Adipocyte (in vitro differentiated cells): Measurements from ENCODE around the gene PTHLH.

ENCODE experiments used
- DNase-seq: peaks from one replicate; pipeline ENCODE4 v3.0.0-alpha.2; 2015; ENCODE audit warnings: low read depth
- H3K27me3 ChIP-seq: replicated peaks from 2 replicates; pipeline ENCODE4 v1.7.0; 2013; ENCODE audit warnings: mild to moderate bottlenecking, low read length, moderate library complexity; ENCODE audit not compliant: control insufficient read depth, insufficient read depth
- H3K36me3 ChIP-seq: 2 replicates; pipeline ENCODE4 v1.7.0; 2013; ENCODE audit warnings: low read length, mild to moderate bottlenecking, moderate library complexity; ENCODE audit not compliant: control insufficient read depth, insufficient read depth, severe bottlenecking
- H3K4me1 ChIP-seq: 2 replicates; pipeline ENCODE4 v1.7.0; 2013; ENCODE audit warnings: mild to moderate bottlenecking, low read length, moderate library complexity; ENCODE audit not compliant: control insufficient read depth, insufficient read depth
- H3K4me3 ChIP-seq: 2 replicates; pipeline ENCODE4 v1.7.0; 2013; ENCODE audit warnings: mild to moderate bottlenecking, low read length, moderate library complexity
- H3K9ac ChIP-seq: 2 replicates; pipeline ENCODE4 v1.7.0; 2013; ENCODE audit warnings: mild to moderate bottlenecking, low read length, moderate library complexity
- H3K9me3 ChIP-seq: 2 replicates; pipeline ENCODE4 v1.7.0; 2013; ENCODE audit warnings: mild to moderate bottlenecking, low read length, moderate library complexity; ENCODE audit not compliant: control insufficient read depth

PTHLH gene

DNA sequence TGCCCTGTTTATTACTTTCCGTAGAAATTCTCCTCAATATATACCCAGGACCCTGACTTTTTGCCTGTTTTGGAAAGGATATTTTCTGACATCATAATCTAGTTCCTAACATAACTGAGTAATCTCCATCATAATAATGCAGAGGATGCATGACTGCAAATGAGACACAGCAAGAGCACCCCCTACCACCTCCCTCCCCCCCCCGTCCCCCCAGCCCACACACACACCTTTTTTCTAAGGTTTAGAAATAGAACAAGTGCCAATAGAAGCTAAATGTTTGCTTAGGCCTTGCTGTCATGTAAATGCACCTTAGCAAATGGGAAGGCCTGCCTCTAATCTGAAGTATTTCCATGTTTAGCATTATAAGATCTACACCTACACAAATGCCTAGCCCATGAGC, at the start of gene PTHLH:
Gene PTHLH, minus strand, starts transcription at position 13 of the 400 bp plus-strand sequence. CDS start 3,239 bp downstream, outside the sequence.
- Histone ChIP-seq H3K4me3 (no peak within 1 kb of the TSS), H3K27me3 (peaks cover 4% of the 10 kb centered on the region), H3K36me3 (no peaks in the 10 kb centered on the region), H3K9me3 (no peaks in the 10 kb centered on the region), H3K9ac (no peak within 1 kb of the TSS), H3K4me1 (peaks cover 30% of the 10 kb centered on the region)
- DNase-seq: no peak

GRCh38 chr12:28021704-28022103, 49.2 kb upstream of the PTHLH start:
- no peaks in the 10 kb centered on the region for H3K27me3 ChIP-seq
- H3K9me3 ChIP-seq: no peaks in the 10 kb centered on the region
- H3K36me3 ChIP-seq: no peaks in the 10 kb centered on the region
- DNase-seq: no peak
- no peak overlapping the region for H3K9ac ChIP-seq
- no peak overlapping the region for H3K4me3 ChIP-seq
- H3K4me1 ChIP-seq: peaks cover 7% of the 10 kb centered on the region

- no peaks in the 10 kb centered on the region for H3K9me3 ChIP-seq
- H3K27me3 ChIP-seq: no peaks in the 10 kb centered on the region
- H3K9ac ChIP-seq: no peak overlapping the region
- no peaks in the 10 kb centered on the region for H3K36me3 ChIP-seq
- H3K4me1 ChIP-seq: no peaks in the 10 kb centered on the region
- DNase-seq: no peak
- H3K4me3 ChIP-seq: no peak overlapping the region
These were observed 45.3 kb upstream of the PTHLH start for GRCh38 chr12:28017873-28018255.

DNA sequence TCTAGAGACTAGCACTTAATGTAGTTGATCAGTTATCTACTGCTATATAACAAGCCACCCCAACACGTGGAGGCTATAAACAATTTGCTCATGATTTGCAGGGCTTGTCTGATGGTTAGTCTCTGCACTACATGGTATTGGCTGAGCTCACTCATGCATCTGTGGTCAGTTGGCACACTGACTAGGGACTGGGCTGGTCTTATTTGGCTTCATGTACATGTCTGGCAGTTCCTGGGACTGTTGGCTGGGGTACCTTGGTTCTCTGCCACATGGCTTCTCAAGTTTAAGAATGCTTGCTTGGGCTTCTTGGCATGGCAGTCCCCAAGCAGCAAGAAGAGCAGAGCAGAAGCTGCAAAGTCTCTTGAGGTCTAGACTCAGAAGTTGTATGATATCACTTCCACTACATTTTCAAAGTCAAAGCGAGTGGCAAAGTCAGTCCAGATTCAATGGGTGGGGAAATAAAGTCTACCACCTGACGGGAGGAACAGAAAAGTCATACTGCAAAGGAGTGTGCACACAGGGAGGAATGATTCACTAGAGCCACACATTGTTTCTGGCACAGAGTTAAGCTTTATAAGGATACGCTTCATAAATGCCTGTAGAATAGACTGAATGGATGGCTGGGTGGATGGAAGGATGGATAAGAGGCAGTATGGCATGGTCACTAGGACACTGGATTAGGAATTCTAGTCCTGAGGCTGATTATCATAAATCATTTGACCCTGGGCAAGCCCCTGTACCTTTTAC, 44.8 kb upstream of the PTHLH start:
- no peaks in the 10 kb centered on the region for H3K36me3 ChIP-seq
- no peaks in the 10 kb centered on the region for H3K27me3 ChIP-seq
- no peak overlapping the region for H3K9ac ChIP-seq
- no peaks in the 10 kb centered on the region for H3K4me1 ChIP-seq
- no peak for DNase-seq
- no peaks in the 10 kb centered on the region for H3K9me3 ChIP-seq
- no peak overlapping the region for H3K4me3 ChIP-seq

DNA sequence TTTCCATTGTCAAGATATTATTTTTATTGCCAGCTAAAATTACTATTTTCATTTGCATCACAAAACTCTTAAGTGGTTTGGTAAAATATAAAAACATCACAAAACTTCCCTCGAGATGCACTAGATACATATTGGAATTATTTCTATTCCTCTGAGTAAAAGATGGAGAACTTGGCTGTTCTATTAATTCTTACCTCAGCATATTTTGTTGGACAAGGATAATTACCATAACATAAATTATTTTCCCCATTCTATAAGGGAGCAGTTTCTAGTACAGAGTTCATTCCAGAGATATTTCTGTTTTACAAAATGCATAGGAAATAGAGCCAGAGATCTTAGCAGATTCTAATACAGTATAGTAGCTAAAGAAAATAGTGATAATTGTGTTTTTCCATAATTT, 42.6 kb upstream of the PTHLH start:
- no peaks in the 10 kb centered on the region for H3K36me3 ChIP-seq
- DNase-seq: no peak
- H3K9me3 ChIP-seq: no peaks in the 10 kb centered on the region
- no peak overlapping the region for H3K9ac ChIP-seq
- no peaks in the 10 kb centered on the region for H3K4me1 ChIP-seq
- H3K4me3 ChIP-seq: no peak overlapping the region
- no peaks in the 10 kb centered on the region for H3K27me3 ChIP-seq

DNA sequence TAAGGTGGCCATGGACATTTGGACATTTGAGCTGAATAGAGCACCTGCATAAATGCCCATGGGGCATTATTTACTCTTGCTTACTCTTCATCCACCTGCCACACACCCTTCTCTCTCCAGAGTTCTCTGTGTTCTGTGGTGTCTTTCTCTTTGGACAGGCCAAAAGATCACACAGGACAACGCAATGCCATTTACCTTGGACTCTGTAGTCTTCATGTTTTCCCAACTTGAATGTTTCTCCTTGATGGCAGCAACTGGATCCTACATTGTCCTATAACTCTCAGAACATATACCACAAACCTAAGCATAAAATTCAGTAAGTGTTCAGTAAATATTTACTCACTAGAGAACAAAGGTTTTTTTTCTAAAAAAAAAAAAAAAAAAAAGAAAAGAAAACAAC, 41.7 kb upstream of the PTHLH start:
- no peaks in the 10 kb centered on the region for H3K36me3 ChIP-seq
- no peaks in the 10 kb centered on the region for H3K27me3 ChIP-seq
- no peak overlapping the region for H3K9ac ChIP-seq
- H3K9me3 ChIP-seq: no peaks in the 10 kb centered on the region
- no peak overlapping the region for H3K4me3 ChIP-seq
- no peak for DNase-seq
- H3K4me1 ChIP-seq: no peaks in the 10 kb centered on the region

DNA sequence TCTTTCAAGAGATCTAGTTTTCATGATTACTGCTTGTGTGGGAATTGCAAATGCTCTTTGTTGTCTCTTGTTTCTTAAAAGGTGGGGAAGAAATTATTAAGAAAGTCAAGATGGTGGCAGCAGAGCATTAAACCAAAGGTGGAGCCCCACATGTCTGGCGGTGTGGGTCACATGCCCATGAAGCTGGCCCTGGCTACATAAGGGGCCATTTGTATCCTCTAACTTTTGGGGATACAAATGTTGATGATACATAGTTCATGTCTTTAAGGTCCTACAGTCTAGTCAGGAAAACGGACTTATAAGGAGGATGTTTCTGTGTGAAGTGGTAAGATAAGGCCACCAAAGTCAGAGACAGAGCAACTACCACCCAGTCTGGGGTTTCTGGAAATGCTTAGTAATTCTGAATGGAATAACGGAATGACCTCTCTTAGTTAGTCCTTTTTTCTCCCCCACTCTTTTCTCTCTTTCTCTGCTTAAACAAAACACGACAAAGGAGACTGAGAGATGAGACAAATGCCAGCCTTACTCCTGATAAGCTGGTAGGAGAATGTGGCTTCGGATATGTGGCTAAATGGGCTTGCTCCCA, 39.9 kb upstream of the PTHLH start:
- no peaks in the 10 kb centered on the region for H3K9me3 ChIP-seq
- no peak overlapping the region for H3K4me3 ChIP-seq
- H3K36me3 ChIP-seq: no peaks in the 10 kb centered on the region
- H3K4me1 ChIP-seq: no peaks in the 10 kb centered on the region
- no peak for DNase-seq
- no peak overlapping the region for H3K9ac ChIP-seq
- no peaks in the 10 kb centered on the region for H3K27me3 ChIP-seq

DNA sequence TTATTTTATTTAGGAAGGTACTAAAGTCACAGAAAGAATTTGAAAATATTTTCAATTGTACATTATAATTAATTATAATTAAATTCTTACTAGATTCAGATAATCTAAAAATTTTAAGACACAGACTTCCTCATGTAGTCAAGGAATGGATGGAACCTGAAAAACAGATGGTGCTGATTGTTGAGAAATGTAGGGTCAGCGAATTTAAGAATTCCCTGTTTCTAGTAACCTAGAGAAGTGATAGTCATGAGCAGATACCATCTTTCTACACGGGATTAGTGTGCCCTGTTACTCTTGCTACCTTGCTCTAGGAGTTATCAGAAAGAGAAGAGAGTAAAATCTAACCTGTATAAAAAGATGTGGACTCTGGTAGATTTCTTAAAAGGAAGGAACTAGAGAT, 37.5 kb upstream of the PTHLH start:
- Histone ChIP-seq H3K27me3 (no peaks in the 10 kb centered on the region), H3K4me3 (no peak overlapping the region), H3K4me1 (no peaks in the 10 kb centered on the region), H3K9me3 (no peaks in the 10 kb centered on the region), H3K36me3 (no peaks in the 10 kb centered on the region), H3K9ac (no peak overlapping the region)
- DNase-seq: no peak

DNA sequence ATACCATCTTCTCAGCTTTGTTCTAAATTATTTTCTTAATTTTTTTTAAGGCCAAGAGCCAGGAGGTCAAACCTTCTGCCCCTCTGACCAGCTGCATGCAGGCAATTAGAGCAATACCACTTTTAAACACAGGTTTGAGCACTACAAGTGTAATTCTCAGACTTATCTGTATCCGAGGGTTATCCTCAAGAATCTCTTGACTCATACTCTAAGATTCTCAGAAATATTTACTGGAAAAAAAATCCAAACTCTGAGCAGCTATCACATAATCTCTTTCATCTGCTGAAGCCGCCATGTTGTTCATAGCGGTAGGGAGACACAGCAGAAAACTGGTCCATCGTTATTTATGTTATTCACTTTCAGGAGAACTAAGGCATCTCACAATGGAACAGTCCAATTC, 27.4 kb upstream of the PTHLH start:
- DNase-seq: peak; percentile 33
- no peaks in the 10 kb centered on the region for H3K36me3 ChIP-seq
- H3K4me1 ChIP-seq: peaks cover 11% of the 10 kb centered on the region

DNA sequence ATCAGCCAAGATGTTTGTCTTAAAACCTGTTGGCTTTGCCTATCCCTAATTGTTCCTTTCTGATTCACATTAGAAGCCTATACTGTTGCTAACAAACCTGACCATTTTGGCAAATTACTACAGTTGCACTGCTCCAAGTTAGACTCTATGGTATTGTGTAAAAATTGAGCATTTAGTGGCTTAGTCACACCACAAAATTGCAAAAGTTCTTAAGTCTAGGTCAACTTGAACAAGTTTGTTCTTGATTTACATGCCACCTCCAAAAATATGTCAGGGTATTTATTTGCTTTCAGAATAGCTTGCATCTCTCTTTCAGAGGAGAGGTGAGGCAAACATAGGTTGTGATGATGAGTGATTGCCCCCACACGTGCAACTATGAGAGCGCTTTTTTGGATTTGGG, 27.0 kb upstream of the PTHLH start:
- Histone ChIP-seq H3K4me3 (peak overlapping the region; percentile 39), H3K4me1 (peaks cover 11% of the 10 kb centered on the region), H3K9me3 (no peaks in the 10 kb centered on the region), H3K27me3 (no peaks in the 10 kb centered on the region), H3K9ac (no peak overlapping the region), H3K36me3 (no peaks in the 10 kb centered on the region)
- peak; percentile 72 for DNase-seq

More for the DNA sequence above, 27.4 kb upstream of the PTHLH start:
- H3K9me3 ChIP-seq: no peaks in the 10 kb centered on the region
- H3K4me3 ChIP-seq: no peak overlapping the region
- H3K27me3 ChIP-seq: no peaks in the 10 kb centered on the region
- H3K9ac ChIP-seq: no peak overlapping the region

DNA sequence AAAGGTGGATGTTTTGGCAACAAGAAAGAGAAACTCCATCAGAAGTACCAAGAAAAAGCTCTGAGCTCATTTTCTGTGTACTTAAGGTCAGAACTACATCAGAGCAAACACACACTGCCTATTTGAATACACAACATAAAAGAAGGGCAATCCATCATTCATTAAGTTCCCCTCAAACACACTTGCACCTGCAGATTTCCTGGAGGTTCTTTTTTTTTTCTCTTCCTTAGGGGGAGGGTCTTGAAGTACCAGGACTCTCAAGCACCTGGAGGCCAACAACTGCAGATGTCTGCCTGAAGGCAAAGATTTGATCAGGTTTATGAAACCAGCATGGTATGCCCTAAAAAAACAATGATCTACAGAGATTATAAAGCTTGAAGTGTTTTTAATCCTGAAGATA, 26.1 kb upstream of the PTHLH start:
- Histone ChIP-seq H3K4me3 (no peak overlapping the region), H3K4me1 (peaks cover 11% of the 10 kb centered on the region), H3K9me3 (no peaks in the 10 kb centered on the region), H3K9ac (no peak overlapping the region), H3K36me3 (no peaks in the 10 kb centered on the region), H3K27me3 (no peaks in the 10 kb centered on the region)
- DNase-seq: no peak

DNA sequence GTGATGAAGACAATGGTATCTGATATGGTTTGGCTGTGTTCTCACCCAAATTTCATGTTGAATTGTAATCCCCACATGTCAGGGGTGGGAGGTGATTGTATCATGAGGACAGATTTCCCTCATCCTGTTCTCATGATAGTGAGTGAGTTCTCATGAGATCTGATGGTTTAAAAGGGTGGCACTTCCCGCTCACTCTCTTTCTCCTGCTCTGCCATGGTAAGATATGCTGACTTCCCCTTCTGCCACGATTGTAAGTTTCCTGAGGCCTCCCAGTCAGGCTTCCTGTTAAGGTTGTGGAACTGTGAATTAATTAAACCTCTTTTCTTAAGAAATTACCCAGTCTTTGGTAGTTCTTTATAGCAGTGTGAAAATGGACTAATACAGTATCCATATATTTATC, 25.6 kb upstream of the PTHLH start:
- H3K4me3 ChIP-seq: no peak overlapping the region
- H3K36me3 ChIP-seq: no peaks in the 10 kb centered on the region
- H3K9me3 ChIP-seq: no peaks in the 10 kb centered on the region
- H3K27me3 ChIP-seq: no peaks in the 10 kb centered on the region
- H3K4me1 ChIP-seq: peaks cover 11% of the 10 kb centered on the region
- H3K9ac ChIP-seq: no peak overlapping the region
- no peak for DNase-seq
